HG03103 (cell line): ENCODE data around the gene MME.

Experiments used
- ATAC-seq: cut with Tn5 transposase; IDR thresholded peaks from one replicate; pipeline ENCODE4 v1.9.1; 2021; ENCODE audit warnings: low read depth; ENCODE audit not compliant: unreplicated experiment

Gene MME

GRCh38 chr3:155079746-155080487 lies at the start of gene MME:
TSS of gene MME (plus strand) at chr3:155080319. CDS start at chr3:155084168, 3,849 bp downstream.
- ATAC-seq = no peak

GRCh38 chr3:155031186-155031585 lies 48.9 kb upstream of the MME start:
- no peak for ATAC-seq

DNA sequence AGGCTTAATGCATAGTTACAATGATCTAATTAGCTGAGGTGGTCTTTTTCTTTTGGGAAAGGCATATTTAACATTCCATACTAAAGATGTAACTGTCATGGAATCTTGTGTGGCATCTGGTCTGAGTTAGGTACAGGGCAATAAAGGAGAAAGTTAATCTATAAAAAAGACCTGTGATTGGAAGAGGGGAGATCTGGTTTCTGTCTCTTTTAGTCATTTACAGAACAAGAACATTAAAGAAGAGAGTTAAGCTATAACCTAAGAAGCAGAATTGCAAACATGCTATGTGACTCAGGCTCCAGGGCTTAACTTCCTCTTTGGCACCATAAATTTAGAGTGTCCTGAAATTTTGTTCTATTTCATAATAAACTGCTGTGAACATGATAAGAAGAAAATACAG lies 47.2 kb upstream of the MME start:
- ATAC-seq = no peak

DNA sequence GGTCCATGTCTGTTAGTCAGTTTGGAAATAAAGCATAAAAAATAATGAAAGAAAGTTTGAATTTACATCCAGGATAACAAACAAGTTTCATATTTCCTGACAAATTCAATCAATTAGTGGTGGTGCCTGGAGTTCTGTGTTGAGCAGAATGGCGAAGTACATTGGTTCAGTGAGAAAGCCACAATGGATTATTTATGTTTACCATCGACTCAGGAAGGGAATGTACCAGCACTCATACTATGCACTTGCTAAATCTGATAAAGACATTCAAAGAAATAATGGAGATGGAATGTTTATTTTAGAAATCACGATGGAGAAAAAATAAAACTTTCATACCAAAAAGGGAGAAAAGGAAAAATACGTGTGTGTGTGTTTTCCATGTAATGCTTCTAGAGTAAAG lies 45.3 kb upstream of the MME start:
- no peak for ATAC-seq

GRCh38 chr3:155035553-155035952 lies 44.6 kb upstream of the MME start:
- ATAC-seq = no peak

GRCh38 chr3:155037508-155038202 lies 42.5 kb upstream of the MME start:
- no peak for ATAC-seq

DNA sequence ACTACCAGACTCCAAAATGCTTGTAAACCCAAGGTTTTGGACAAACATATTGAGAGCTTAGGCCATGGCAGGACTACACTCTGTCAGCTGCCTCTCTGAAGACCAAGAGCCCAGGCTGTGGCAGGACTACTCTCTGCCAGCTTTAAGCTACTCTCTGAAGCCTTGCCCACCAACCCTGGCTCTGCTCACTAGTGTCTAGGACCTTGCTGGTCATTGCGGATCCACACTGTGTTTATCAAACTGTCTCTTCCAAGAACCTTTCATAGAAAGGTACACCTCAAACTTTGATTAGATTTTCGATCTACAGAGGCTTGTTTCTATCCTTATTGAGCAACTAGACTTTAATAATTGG lies 41.9 kb upstream of the MME start:
- ATAC-seq = no peak

GRCh38 chr3:155046935-155047334 lies 33.2 kb upstream of the MME start:
- ATAC-seq = no peak

DNA sequence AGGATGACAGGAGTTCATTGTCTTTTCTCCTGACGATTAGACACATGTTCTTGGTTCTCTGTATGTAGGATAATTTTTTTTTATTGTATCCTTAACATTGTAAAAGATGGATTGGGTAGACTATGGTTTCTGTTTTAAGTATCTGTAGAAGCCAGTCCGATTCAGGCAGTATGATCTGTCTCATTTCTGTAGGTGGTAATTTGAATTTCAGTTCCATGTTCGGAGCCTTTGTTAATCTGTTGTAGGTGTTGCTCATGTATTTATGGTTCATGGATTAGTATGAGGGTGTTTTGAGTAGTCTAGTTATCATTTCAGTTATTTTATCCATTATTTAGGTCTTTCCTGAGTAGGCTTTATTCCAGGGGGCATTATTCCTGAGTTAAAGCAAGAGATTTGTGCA lies 32.4 kb upstream of the MME start:
- no peak for ATAC-seq

DNA sequence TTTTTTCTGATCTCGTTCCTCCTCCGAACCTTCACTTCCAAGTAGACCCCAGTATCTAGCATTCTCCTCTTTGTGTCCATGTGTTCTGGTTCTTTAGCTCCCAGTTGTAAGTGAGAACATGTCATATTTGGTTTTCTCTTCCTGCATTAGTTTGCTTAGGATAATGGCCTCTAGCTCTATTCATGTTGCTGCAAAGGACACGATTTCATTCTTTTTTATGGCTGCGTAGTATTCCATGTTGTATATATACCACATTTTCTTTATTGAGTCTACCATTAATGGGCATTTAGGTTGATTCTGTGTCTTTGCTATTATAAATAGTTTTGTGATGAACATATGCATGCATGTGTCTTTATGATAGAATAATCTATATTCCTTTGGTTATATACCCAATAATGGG lies 30.2 kb upstream of the MME start:
- no peak for ATAC-seq

- ATAC-seq = no peak
Observed at GRCh38 chr3:155052470-155052869, 27.6 kb upstream of the MME start.

- ATAC-seq = no peak
Observed at GRCh38 chr3:155053756-155054155, 26.4 kb upstream of the MME start.

- ATAC-seq = no peak
Observed at GRCh38 chr3:155064920-155065319, 15.2 kb upstream of the MME start.

GRCh38 chr3:155065537-155065936 lies 14.6 kb upstream of the MME start:
- ATAC-seq = no peak

- no peak for ATAC-seq
Observed at GRCh38 chr3:155069729-155070128, 10.4 kb upstream of the MME start.

GRCh38 chr3:155070316-155070715 lies 9.8 kb upstream of the MME start:
- ATAC-seq = no peak

- ATAC-seq = no peak
Observed at GRCh38 chr3:155070932-155071387, 9.2 kb upstream of the MME start.

GRCh38 chr3:155075200-155075599 lies 4.9 kb upstream of the MME start:
- no peak for ATAC-seq

DNA sequence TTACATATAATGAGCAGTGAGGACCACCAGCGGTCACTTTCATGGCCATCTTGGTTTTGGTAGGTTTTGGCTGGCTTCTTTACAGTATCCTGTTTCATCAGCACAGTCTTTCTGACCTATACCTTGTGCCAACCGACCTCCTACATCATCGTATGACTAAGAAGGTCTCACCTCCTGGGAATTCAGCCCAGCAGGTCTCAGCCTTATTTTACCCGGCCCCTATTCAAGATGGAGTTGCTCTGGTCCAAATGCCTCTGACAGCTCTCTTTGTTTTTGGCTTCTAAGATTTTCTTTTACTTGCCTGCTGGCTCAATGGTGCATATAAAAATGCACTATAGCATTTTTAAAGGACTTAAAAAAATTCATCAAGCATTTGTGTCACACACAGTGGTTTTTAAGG lies 3.2 kb upstream of the MME start:
- ATAC-seq = no peak

GRCh38 chr3:155078711-155079467 lies 1.2 kb upstream of the MME start:
- ATAC-seq = no peak

GRCh38 chr3:155079468-155079745 lies 712 bp upstream of the MME start:
- ATAC-seq = no peak

GRCh38 chr3:155080692-155081091 lies 573 bp downstream of the MME start:
- no peak for ATAC-seq
